Gastroesophageal sphincter (tissue), 3 donors: ENCODE measurements around the gene MTUS2.

Experiments used
- CTCF ChIP-seq, 4 experiments: fragments of 200-600 bp in 2 of 4; fragments of 450-650 bp in 2 of 4; sonication (generic) in 1 of 4; IDR thresholded peaks; one replicate each; pipeline ENCODE4 v1.5.1; 2017 to 2019; ENCODE audit warnings: antibody characterized with exemption in 4 of 4, mild to moderate bottlenecking in 2 of 4, moderate library complexity in 2 of 4
- EP300 ChIP-seq: sonication (generic); formaldehyde crosslinking; IDR thresholded peaks from one replicate; pipeline ENCODE4 v1.6.1; 2017; ENCODE audit warnings: antibody characterized with exemption, mild to moderate bottlenecking
- POLR2A ChIP-seq, 2 donors: fragments of 450-650 bp; IDR thresholded peaks; one replicate each; pipeline ENCODE4 v1.6.1; 2017; ENCODE audit warnings: antibody characterized with exemption in 2 of 2, mild to moderate bottlenecking in 2 of 2, moderate library complexity in 1 of 2

- no peak for TF ChIP-seq CTCF (IDR thresholded peaks at IDR 0.05)
- TF ChIP-seq POLR2A (IDR thresholded peaks at IDR 0.05), result no peak
- no peak for TF ChIP-seq EP300
Measured at GRCh38 chr13:29355029-29355428, 534.9 kb downstream of the MTUS2 start.
